Nephron progenitor cell (in vitro differentiated cells): Measurements from ENCODE around the gene HS2ST1.
"Not testable (repeated sequence)": the region's sequence is repeated elsewhere in the genome, so short reads cannot be mapped to it uniquely, and the experiment has no call there.

Experiments
- DNase-seq: peaks from one replicate; pipeline ENCODE4 v3.0.0; 2021
- H3K27ac Mint-ChIP-seq: 2 replicates; pipeline ENCODE4 v1.8.0; 2021; ENCODE audit warnings: mild to moderate bottlenecking, moderate library complexity, mixed read lengths
- H3K27me3 Mint-ChIP-seq: 2 replicates; pipeline ENCODE4 v1.8.0; 2021; ENCODE audit warnings: mild to moderate bottlenecking, low read depth, mixed read lengths; ENCODE audit not compliant: poor library complexity
- H3K36me3 Mint-ChIP-seq: 2 replicates; pipeline ENCODE4 v1.8.0; 2021; ENCODE audit warnings: low read depth, mixed read lengths
- H3K4me1 Mint-ChIP-seq: 2 replicates; pipeline ENCODE4 v1.8.0; 2021; ENCODE audit warnings: mixed read lengths
- H3K4me3 Mint-ChIP-seq: 2 replicates; pipeline ENCODE4 v1.8.0; 2021; ENCODE audit warnings: mild to moderate bottlenecking, moderate library complexity, mixed read lengths
- H3K9me3 Mint-ChIP-seq: 2 replicates; pipeline ENCODE4 v1.8.0; 2021; ENCODE audit warnings: mild to moderate bottlenecking, moderate library complexity, mixed read lengths
- CTCF ChIP-seq: fragments of 200-600 bp; sonication (generic); IDR thresholded peaks from 2 replicates; pipeline ENCODE4 v1.5.0; 2021; ENCODE audit warnings: antibody characterized with exemption

Gene HS2ST1

GRCh38 chr1:86998727-86999126 is 84.3 kb downstream of the HS2ST1 start:
- Mint-ChIP-seq H3K4me1 (no peaks in the 10 kb centered on the region), H3K4me3 (no peak overlapping the region), H3K27me3 (no peaks in the 10 kb centered on the region), H3K9me3 (peaks cover 6% of the 10 kb centered on the region), H3K27ac (no peak overlapping the region), H3K36me3 (peaks cover 21% of the 10 kb centered on the region)
- no peak for DNase-seq
- TF ChIP-seq CTCF = no peak

- Mint-ChIP-seq H3K4me3 (no peak overlapping the region), H3K36me3 (peaks cover 21% of the 10 kb centered on the region), H3K4me1 (no peaks in the 10 kb centered on the region), H3K27me3 (no peaks in the 10 kb centered on the region), H3K9me3 (peaks cover 6% of the 10 kb centered on the region), H3K27ac (no peak overlapping the region)
- no peak for DNase-seq
- no peak for TF ChIP-seq CTCF
Observed at GRCh38 chr1:87000460-87000859, 86.0 kb downstream of the HS2ST1 start.

GRCh38 chr1:87004857-87005256 is 90.4 kb downstream of the HS2ST1 start:
- Mint-ChIP-seq H3K9me3 (peaks cover 10% of the 10 kb centered on the region), H3K27ac (no peak overlapping the region), H3K36me3 (peaks cover 20% of the 10 kb centered on the region), H3K4me3 (no peak overlapping the region), H3K4me1 (no peaks in the 10 kb centered on the region), H3K27me3 (no peaks in the 10 kb centered on the region)
- no peak for TF ChIP-seq CTCF
- no peak for DNase-seq

DNA sequence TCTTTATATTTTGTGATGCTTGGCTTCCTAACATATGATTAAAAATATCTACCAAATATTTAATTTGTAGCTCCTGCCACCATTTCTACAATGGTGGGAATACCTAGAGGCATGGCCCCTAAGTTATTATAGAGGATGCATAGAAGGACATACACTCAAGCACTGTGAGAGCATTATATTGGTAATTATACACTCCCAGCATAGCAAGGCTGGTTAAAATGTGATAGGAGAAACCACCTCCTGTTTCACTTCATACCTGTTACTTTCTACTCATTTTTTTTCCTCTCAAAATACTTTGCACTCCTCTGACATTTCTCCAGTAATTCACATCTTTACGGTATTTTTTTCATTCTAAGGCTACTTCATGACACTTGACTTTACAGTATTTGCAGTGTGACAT is 92.9 kb downstream of the HS2ST1 start:
- Mint-ChIP-seq H3K27ac (no peak overlapping the region), H3K9me3 (peaks cover 26% of the 10 kb centered on the region), H3K36me3 (peaks cover 22% of the 10 kb centered on the region), H3K4me3 (no peak overlapping the region), H3K27me3 (no peaks in the 10 kb centered on the region), H3K4me1 (no peaks in the 10 kb centered on the region)
- TF ChIP-seq CTCF = no peak
- no peak for DNase-seq

DNA sequence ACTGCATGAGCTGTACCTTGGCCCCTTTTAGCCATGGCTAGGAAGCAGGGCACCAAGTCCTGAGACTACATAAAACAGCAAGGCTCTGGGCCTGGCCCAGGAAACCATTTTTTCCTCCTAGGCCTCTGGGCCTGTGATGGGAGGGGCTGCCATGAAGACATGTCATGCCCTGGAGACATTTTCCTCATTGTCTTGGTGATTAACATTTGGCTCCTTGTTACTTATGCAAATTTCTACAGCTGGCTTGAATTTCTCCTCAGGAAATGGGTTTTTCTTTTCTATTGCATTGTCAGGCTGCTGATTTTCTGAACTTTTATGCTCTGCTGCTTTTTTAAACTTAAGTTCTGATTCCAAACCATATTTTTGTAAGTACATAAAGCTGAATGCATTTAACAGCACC is 99.0 kb downstream of the HS2ST1 start:
- H3K27me3 Mint-ChIP-seq, DNase-seq, H3K4me1 Mint-ChIP-seq, H3K4me3 Mint-ChIP-seq, H3K27ac Mint-ChIP-seq: not testable (repeated sequence)
- Mint-ChIP-seq H3K9me3 (peaks cover 50% of the 10 kb centered on the region), H3K36me3 (peaks cover 41% of the 10 kb centered on the region)

DNA sequence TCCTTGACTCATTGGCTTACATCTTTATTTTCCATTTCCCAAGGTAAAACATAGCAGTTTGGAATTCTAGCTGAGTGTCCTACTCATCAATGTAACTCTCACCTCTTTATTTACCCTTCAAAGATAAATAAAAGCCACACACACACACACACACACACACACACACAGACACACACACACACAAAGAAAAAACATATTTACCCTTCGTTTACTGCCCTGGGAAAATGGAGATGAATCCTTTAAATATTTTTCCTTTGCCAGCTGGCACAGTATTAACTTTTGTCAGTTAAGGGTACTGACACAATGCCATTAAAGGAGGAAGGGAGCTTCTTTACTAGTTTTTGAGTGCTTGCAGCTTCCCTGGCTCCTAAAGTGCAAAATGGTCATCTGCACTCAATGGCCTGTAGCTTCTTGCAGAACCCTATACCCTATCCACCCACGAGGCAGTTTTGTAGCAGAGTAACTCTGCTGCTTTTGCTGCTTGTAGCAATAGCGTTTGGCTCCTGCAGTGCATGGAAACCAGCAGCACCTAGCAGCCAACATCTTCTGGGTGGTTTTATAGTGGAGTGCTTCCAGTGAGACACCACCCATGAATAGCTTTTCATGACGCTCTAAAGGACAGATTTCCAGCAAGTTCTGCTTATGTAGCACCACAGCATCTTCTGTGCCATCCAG is 103.7 kb downstream of the HS2ST1 start:
- peaks cover 27% of the 10 kb centered on the region for H3K4me1 Mint-ChIP-seq
- peaks cover 22% of the 10 kb centered on the region for H3K9me3 Mint-ChIP-seq
- H3K36me3 Mint-ChIP-seq = peaks cover 18% of the 10 kb centered on the region
- TF ChIP-seq CTCF = no peak
- H3K27me3 Mint-ChIP-seq = peaks cover 3% of the 10 kb centered on the region
- no peak overlapping the region for H3K4me3 Mint-ChIP-seq
- H3K27ac Mint-ChIP-seq = peak overlapping the region; percentile 90
- DNase-seq = no peak
